Esophagus muscularis mucosa (tissue), 4 donors: ENCODE results near the gene ESYT2. TPM values are rescaled to one million over a fixed set of nuclear protein-coding genes. Genes with fewer than 3 reads are reported as not detected.

Source experiments
- DNase-seq: peaks from one replicate; pipeline ENCODE4 v3.0.0-alpha.2; 2017; ENCODE audit errors: extremely low spot score
- H3K27ac ChIP-seq, 4 donors: fragments of 200-600 bp; sonication (generic); replicated peaks in 1 of 4; 1 replicate in 3 of 4; 2 replicates in 1 of 4; pipeline ENCODE4 v1.5.1; 2016 to 2019; ENCODE audit warnings: mild to moderate bottlenecking in 1 of 4
- H3K27me3 ChIP-seq, 4 donors: fragments of 200-600 bp; sonication (generic); one replicate each; pipeline versions ENCODE4 v1.5.1 to v1.6.0; 2016 to 2019
- H3K36me3 ChIP-seq, 4 donors: fragments of 200-600 bp; sonication (generic); one replicate each; pipeline ENCODE4 v1.5.1; 2016 to 2019
- H3K4me1 ChIP-seq, 4 donors: fragments of 200-600 bp; sonication (generic); one replicate each; pipeline ENCODE4 v1.5.1; 2016 to 2019
- H3K4me3 ChIP-seq, 4 donors: fragments of 200-600 bp; sonication (generic); 1 replicate in 2 of 4; 2 replicates in 2 of 4; pipeline ENCODE4 v1.5.1; 2016 to 2019; ENCODE audit warnings: mild to moderate bottlenecking in 4 of 4, moderate library complexity in 1 of 4
- H3K9me3 ChIP-seq, 4 donors: fragments of 200-600 bp; sonication (generic); 1 replicate in 3 of 4; 2 replicates in 1 of 4; pipeline ENCODE4 v1.5.1; 2016 to 2019
- EP300 ChIP-seq: sonication (generic); formaldehyde crosslinking; IDR thresholded peaks from one replicate; pipeline ENCODE4 v1.6.1; 2017; ENCODE audit warnings: antibody characterized with exemption
- POLR2A ChIP-seq: fragments of 450-650 bp; IDR thresholded peaks from one replicate; pipeline ENCODE4 v1.6.1; 2017; ENCODE audit warnings: antibody characterized with exemption, moderate library complexity, mild to moderate bottlenecking, low read depth
- POLR2AphosphoS5 ChIP-seq, 2 donors: sonication (generic); formaldehyde crosslinking; IDR thresholded peaks; one replicate each; pipeline ENCODE4 v1.6.1; 2017; ENCODE audit warnings: antibody characterized with exemption in 2 of 2
- WGBS: methylation state at CpG from one replicate; pipeline ENCODE4 v1.1.5; 2018; 5-methylcytosine and 5-hydroxymethylcytosine counted together
- intact Hi-C: fragments of 100-400 bp; cut with DNase I; formaldehyde crosslinking; loops from one replicate; pipeline ENCODE4 v1.15.1; 2023
- total RNA-seq, 4 donors: library from RNA; depleted of rRNA; stranded (reverse); fragments of >200 nt; gene quantifications; one replicate each; pipeline versions ENCODE4 v1.1.0 to v1.2.1, GENCODE V29; 2016
- TF ChIP-seq, protein P1 (sequence below), 3 experiments: fragments of 200-600 bp in 2 of 3; fragments of 450-650 bp in 1 of 3; sonication (generic) in 2 of 3; IDR thresholded peaks; one replicate each; pipeline ENCODE4 v1.5.1; 2017 to 2019; ENCODE audit warnings: antibody characterized with exemption in 3 of 3, mild to moderate bottlenecking in 2 of 3, moderate library complexity in 1 of 3

ESYT2 gene
- total RNA-seq, 4 donors from 2014 or later: 166 to 235 (median 202) TPM

DNA sequence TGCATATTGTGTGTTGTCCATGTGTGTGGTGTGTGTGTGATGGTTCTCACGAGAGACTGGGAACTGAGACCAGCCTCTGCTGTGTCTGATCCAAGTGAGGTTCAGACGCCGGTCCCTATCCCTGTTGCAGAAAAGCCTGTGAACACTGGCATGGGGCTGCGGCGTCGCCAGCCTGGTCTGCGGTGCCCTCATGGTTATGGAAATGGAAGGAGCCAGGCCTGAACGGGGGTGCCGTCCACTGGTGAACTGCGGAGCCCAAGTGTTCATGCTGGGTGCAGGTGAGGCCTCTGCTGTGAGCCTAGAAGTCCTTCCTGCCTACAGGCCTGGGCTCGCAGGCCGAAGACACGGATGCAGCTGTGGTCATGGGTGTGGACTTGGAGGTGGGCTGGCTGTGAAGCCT lies 106.0 kb downstream of the ESYT2 start:
- Histone ChIP-seq H3K4me1 (no peaks in the 10 kb centered on the region), H3K4me3 (no peak overlapping the region), H3K36me3 (no peaks in the 10 kb centered on the region), H3K27ac (no peak overlapping the region), H3K27me3 (no peaks in the 10 kb centered on the region), H3K9me3 (no peaks in the 10 kb centered on the region)
- intact Hi-C loops: no loop called here
- TF ChIP-seq POLR2A (no peak), EP300 (no peak), POLR2AphosphoS5 (IDR thresholded peaks at IDR 0.05) (no peak)
- TF ChIP-seq, protein P1, sequence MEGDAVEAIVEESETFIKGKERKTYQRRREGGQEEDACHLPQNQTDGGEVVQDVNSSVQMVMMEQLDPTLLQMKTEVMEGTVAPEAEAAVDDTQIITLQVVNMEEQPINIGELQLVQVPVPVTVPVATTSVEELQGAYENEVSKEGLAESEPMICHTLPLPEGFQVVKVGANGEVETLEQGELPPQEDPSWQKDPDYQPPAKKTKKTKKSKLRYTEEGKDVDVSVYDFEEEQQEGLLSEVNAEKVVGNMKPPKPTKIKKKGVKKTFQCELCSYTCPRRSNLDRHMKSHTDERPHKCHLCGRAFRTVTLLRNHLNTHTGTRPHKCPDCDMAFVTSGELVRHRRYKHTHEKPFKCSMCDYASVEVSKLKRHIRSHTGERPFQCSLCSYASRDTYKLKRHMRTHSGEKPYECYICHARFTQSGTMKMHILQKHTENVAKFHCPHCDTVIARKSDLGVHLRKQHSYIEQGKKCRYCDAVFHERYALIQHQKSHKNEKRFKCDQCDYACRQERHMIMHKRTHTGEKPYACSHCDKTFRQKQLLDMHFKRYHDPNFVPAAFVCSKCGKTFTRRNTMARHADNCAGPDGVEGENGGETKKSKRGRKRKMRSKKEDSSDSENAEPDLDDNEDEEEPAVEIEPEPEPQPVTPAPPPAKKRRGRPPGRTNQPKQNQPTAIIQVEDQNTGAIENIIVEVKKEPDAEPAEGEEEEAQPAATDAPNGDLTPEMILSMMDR (IDR thresholded peaks at IDR 0.05): no peak
- DNase-seq: no peak
- WGBS: 89% methylated on average over 13 of the region's 13 CpGs

DNA sequence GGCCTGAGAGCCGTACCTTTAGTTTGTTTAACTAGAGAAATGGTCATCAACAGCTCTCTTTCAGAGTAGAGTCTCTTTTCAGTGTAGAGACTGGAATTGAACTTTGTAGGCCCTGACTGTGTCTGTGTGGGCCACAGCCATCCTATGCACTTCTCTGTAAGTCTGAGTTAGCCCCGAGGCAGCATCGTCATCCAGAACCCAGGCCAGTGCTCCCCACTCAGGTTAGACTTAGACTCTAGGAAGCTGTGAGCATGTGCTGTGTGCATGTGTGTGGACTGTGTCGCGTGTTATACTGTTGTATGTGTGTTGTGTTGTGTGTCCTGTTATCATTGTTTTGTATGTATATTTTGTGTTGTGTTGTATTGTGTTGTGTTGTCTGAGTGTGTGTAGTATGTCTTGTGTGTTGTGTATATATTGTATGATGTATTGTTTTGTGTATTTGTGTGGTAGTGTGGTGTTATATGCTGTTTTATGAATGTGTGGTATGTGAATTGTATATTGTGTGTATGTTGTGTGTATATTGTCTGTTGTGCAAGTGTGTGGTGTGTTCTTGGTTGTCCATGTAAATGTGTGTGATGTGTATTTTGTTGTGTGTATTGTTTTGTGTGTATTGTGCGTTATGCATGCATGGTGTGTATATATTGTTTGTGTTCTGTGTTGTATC lies 106.6 kb downstream of the ESYT2 start:
- Histone ChIP-seq H3K36me3 (no peaks in the 10 kb centered on the region), H3K4me3 (no peak overlapping the region), H3K9me3 (no peaks in the 10 kb centered on the region), H3K27me3 (no peaks in the 10 kb centered on the region), H3K27ac (no peak overlapping the region), H3K4me1 (no peaks in the 10 kb centered on the region)
- intact Hi-C loops: no loop called here
- TF ChIP-seq, protein P1 (IDR thresholded peaks at IDR 0.05): no peak
- TF ChIP-seq POLR2AphosphoS5 (IDR thresholded peaks at IDR 0.05): no peak
- TF ChIP-seq POLR2A: no peak
- no peak for TF ChIP-seq EP300
- 93% methylated on average over 6 of the region's 6 CpGs for WGBS
- DNase-seq: no peak

DNA sequence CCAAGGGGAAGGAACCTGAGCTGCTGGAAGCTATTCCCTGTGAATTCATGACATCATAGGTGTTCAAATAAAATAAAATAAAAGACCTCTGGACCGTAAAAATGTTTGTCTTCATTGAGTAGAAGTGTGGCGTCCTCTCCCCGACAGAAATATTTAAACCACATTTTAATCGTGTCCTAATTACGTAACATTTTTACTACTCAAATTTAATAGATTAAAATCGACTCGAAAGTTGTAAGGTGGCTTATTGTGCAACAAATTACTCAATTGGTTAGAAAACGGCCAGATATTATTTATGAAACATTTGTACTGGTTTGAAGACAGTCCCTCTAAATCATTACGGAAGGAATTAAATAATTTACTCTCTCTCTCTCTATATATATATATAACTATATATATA lies 109.2 kb downstream of the ESYT2 start:
- H3K4me1 ChIP-seq: no peaks in the 10 kb centered on the region
- WGBS: 81% methylated on average over 9 of the region's 9 CpGs
- intact Hi-C loops: no loop called here
- no peak overlapping the region for H3K27ac ChIP-seq
- no peaks in the 10 kb centered on the region for H3K27me3 ChIP-seq
- H3K9me3 ChIP-seq: no peaks in the 10 kb centered on the region
- no peaks in the 10 kb centered on the region for H3K36me3 ChIP-seq
- TF ChIP-seq, protein P1 (IDR thresholded peaks at IDR 0.05): no peak
- TF ChIP-seq EP300 (no peak), POLR2AphosphoS5 (IDR thresholded peaks at IDR 0.05) (no peak), POLR2A (no peak)
- DNase-seq: no peak
- no peak overlapping the region for H3K4me3 ChIP-seq

DNA sequence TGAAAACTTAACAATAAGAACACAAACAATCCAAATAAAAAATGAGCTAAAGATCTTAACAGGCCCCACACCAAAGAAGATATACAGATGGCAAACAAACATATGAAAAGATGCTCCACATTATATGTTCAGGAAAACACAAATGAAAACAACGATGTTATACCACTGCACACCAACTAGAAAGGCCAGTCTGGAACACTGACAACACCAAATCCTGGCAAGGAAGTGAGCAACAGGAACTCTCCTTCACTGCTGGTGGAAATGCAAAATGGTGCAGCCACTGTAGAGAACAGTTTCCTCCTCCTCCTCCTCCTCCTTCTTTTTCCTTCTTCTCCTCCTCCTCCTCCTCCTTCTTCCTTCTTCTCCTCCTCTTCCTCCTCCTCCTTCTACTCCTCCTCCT lies 112.5 kb downstream of the ESYT2 start:
- H3K27me3 ChIP-seq: no peaks in the 10 kb centered on the region
- H3K27ac ChIP-seq: no peak overlapping the region
- H3K4me1 ChIP-seq: no peaks in the 10 kb centered on the region
- intact Hi-C loops: no loop called here
- H3K36me3 ChIP-seq: no peaks in the 10 kb centered on the region
- DNase-seq: no peak
- TF ChIP-seq POLR2A (no peak), POLR2AphosphoS5 (IDR thresholded peaks at IDR 0.05) (no peak), EP300 (no peak)
- TF ChIP-seq, protein P1 (IDR thresholded peaks at IDR 0.05): no peak
- 88% methylated on average over 1 of the region's 1 CpG for WGBS
- no peaks in the 10 kb centered on the region for H3K9me3 ChIP-seq
- no peak overlapping the region for H3K4me3 ChIP-seq

DNA sequence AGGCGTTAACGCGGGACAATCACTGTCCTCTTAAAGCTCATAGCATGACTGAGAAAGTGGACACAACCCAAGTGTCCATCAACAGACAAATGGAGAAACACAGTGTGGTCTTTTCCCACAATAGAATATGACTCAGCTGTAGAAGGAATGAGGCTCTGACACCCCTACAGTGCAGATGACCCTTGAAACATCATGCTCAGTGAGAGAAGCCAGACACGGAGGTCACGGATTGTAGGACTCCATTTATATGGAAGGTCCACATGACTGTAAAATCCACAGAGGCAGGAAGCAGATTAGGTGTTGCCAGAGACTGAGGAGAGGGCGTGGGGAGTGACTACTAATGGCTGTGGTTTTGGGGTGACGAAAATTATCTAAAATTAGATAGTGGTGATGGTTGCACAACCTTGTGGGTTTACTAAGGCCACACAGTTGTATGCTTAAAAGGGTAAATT lies 118.6 kb downstream of the ESYT2 start:
- TF ChIP-seq, protein P1 (IDR thresholded peaks at IDR 0.05): no peak
- TF ChIP-seq EP300 (no peak), POLR2A (no peak), POLR2AphosphoS5 (IDR thresholded peaks at IDR 0.05) (no peak)
- H3K9me3 ChIP-seq: no peaks in the 10 kb centered on the region
- intact Hi-C loops: no loop called here
- 72% methylated on average over 7 of the region's 7 CpGs for WGBS
- DNase-seq: no peak
- no peaks in the 10 kb centered on the region for H3K27me3 ChIP-seq
- no peak overlapping the region for H3K4me3 ChIP-seq
- H3K27ac ChIP-seq: no peak overlapping the region
- H3K4me1 ChIP-seq: peaks cover 0 to 5% (median 3%) of the 10 kb centered on the region in 4 donors
- no peaks in the 10 kb centered on the region for H3K36me3 ChIP-seq
